CMK (cell line): Measurements from ENCODE around the gene PPP4R2.

Source experiments
- DNase-seq: peaks from one replicate; pipeline ENCODE4 v3.0.0-alpha.2; 2010; ENCODE audit warnings: low read depth

PPP4R2 gene, protein sequence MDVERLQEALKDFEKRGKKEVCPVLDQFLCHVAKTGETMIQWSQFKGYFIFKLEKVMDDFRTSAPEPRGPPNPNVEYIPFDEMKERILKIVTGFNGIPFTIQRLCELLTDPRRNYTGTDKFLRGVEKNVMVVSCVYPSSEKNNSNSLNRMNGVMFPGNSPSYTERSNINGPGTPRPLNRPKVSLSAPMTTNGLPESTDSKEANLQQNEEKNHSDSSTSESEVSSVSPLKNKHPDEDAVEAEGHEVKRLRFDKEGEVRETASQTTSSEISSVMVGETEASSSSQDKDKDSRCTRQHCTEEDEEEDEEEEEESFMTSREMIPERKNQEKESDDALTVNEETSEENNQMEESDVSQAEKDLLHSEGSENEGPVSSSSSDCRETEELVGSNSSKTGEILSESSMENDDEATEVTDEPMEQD

DNA sequence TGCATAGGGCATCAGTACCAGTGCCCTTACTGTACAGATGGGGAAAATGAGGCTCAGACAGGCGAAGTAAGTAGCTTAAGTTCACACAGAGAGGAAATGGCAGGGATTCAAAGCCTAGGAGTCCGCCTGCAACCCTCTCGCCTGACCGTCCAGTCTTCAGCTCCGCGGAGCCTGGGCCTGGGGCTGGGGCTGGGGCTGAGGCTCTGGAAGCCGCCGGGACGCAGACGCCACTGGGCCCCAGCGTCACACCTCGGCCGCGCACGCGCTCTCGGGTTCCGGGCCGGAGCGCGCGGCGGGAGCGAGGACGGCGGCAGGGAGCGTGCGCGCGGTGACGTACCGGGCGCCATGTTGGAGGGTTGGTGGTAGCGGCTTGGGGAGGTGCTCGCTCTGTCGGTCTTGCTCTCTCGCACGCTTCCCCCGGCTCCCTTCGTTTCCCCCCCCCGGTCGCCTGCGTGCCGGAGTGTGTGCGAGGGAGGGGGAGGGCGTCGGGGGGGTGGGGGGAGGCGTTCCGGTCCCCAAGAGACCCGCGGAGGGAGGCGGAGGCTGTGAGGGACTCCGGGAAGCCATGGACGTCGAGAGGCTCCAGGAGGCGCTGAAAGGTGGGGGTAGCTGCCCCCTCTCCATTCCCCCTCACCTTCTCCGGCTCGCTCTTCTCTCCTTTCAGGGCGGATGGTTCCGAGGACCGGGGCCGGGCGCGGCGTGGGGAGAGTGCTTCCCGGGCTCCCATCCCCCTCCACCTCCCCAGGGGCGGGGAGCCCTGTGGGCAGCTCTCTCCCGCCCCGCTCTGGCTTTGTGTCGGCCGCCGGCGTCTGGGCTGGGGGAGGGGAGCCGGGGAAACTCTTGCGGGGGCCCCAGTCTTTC is at the start of gene PPP4R2:
PPP4R2 (plus strand) TSS at position 339 of the 861 bp plus-strand sequence; CDS start at position 566, 227 bp downstream.
- DNase-seq: peak; percentile 49

DNA sequence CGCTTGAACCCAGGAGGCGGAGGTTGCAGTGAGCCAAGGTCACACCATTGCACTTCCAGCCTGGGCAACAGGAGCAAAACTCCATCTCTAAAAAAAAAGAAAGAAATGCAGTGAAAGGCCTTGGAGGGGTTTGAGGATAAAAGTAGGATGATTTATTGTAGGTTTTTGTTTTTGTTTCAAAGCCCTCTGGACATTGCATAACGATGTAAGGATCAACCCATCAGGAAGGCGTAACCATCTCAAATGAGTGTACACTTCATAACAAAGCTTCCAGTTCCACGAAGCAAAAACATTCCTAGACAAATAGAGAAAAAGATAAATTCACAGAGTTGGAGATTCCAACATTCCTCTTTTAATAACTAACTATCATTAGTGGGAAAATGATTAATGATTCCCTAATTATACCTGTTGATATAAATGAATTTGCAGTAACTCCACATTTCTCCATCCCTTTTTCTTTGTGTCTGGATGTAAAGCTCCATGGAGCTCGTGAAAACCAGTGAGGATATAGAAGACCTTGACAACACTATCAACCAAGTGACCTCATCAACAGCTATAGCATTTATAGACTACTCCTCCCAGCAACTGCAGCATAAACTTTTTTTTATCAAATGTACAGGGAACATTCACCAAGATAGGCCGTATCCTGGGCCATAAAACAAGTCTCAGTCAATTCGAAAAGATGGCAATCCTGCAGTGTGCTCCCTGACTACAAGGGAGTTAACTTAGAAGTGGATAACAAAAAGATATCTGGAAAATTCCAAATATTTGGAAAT is 48.7 kb upstream of the PPP4R2 start:
- no peak for DNase-seq

DNA sequence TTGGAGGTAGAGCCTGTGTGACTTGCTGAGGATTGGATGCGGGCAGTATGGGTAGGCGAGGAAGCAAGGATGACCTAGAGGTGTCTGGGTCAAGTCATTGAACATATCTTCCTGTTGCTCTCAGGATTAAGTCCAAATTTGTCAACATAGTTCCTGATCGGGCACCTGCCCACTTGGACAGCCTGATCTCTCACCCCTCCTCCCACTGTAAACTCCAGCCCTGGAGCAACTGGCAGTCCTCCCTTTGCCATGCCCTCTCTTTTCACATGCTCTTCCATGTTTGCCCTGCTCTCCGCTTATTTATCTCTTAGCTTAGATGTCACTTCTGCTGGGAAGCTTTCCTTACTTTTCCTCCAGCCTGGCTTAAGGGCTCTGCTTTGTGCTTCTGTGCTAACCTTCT is 47.6 kb upstream of the PPP4R2 start:
- DNase-seq: no peak

DNA sequence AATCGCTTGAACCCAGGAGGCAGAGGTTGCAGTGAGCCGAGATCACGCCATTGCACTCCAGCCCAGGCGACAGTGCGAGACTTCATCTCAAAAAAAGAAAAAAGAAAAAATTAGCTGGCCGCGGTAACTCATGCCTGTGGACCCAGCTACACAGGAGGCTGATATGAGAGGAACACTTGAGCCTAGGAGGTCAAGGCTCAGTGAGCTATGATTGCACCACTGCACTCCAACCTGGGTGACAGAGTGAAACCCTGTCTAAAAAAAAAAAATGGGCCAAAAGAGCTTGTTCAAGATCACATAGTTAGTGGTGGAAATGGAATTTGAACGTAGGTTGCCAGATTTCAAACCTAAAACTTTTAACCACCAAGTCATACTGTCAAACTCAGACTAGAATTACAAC is 46.2 kb upstream of the PPP4R2 start:
- DNase-seq: no peak

DNA sequence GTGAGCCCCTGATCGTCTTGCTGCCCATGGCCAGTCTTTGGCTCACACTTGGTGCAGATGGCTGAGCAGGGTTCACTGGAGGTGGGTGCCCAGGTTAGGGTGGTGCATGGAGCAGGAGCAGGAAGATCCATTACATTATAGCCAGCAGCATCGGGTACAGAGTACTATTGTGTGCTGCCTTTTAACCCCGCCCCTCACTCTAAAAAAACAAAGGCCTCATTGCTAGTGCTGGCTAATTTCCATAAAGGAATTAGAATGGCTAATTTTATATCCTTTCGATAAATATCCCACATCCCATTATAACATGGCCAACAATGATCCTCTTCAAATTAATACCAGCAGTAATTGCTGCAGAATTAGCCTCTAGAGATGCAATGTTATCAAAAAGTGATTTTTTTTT is 45.8 kb upstream of the PPP4R2 start:
- DNase-seq: no peak

DNA sequence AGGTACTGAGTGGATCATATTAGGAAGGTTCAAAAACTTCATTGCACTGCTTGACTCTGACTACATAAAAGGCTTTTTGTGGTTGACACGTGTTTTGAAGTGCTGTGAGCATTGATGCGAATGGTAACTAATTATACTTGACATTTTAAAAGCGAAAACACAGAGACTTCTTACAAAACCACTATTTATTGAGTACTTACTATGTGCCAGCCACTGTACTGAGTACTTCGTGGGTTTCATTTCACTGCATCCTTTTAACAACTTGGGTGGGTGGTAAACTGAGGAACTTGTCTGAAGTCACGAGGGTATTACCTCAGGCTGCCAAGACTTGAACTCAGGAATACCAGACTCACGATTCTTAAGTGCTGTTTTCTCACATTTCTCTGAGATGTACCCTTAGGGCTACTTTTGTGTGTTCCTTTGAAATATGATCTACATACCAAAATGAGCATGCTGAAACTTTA is 45.3 kb upstream of the PPP4R2 start:
- no peak for DNase-seq

DNA sequence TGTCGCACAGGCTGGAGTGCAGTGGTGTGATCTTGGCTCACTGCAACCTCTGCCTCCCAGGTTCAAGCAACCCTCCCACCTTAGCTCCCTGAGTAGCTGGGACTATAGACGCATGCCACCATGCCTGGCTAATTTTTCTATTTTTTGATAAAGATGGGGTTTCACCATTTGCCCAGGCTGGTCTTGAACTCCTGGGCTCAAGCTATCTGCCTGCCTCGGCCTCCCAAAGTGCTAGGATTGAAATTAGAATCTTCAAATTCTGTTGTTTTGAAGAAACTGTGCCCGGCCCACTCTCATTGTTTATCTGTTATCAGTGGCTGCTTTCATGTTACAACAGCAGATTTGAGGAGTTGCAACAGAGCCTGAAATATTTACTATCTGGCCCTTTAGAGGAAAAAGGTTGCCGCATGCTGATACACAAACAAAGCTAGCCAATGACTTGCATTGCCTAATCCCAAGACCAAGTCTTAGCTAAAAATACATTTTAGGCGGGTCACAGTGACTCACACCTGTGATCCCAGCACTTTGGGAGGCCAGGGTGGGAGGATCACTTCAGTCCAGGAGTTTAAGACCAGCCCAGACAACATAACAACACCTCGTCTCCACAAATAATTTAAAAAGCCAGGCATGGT is 43.2 kb upstream of the PPP4R2 start:
- no peak for DNase-seq

DNA sequence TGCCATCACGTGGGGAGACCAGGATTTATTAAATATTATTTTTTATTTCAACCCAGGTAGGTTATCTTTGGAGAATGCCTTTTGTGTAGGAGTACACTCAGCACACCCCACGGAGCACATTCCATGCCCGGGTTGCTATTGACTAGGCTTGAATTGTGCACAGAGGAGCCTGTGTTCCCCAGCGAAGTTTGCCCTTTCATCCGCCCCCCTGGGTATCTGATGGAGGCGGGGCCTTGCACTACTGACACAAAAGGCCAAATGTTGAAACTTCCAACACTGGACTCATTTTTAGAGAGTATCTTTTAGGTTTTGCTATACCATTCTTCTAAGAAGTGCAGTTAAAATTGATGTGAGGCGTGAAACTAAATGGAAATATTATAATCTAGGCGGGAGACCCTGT is 39.3 kb upstream of the PPP4R2 start:
- no peak for DNase-seq

DNA sequence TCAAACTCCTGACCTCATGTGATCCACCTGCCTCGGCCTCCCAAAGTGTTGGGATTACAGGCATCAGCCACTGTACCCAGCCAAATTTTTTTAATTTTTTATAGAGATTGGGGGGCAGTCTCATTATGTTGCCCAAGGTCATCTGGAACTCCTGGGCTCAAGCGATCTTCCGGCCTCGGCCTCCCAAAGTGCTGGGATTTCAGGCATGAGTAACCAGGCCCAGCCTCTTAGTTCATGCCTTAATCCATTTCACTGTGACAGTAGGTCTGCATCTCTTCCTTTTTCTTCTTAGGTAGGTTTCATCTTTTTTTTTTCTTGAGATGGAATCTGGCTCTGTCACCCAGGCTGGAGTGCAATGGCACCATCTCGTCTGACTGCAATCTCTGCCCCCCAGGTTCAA is 37.3 kb upstream of the PPP4R2 start:
- DNase-seq: no peak

DNA sequence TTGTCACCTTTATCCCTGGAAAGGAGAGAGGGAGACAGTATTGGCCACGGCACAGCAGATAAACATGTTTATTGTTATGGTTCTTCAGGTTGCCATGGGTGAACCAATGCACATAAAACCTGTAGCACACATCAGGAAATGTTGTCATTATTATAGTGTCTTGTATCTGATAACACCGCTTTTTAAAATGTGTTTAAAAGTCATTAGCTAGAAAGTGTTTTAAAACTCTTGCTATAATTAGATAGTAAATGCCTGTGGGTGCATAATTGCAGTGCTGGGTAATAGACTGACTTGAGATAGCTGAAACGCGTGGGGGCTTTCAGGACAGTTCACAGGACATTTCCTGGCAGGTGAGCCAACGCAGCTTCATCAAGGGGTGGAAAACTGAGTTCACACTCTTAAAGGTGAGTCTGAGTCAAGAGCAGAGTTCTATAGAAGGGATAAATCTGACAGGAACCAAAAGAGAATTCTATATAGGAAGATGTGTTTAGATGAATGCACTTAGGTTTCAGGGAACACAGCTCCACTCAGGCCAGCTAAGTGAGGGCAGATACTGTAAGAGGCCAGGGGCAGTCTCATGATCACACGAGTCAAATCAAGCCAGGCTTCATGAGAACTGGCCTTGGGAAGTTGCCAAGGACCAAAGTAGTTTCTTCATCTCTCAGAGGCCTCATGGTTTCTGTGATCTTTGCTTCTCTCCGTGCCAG is 35.6 kb upstream of the PPP4R2 start:
- no peak for DNase-seq

DNA sequence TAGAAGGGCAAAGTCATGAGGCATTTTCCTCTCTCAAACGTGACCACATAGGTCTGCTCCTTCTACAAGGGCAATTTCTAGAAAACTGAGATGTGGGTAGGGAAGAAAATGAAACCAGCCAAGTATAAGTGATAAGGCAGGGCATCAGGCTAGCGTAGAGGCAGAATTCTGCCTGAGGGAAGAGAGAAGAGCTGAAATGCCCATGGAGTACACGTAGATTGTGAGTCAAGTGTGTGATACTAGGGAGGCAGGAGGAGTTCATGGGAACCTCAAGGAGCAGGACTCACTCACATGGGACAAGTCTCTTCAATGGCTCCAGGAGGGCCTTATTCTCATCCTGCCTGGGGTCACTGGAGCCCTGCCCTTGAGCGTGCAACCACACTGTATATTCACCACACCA is 34.9 kb upstream of the PPP4R2 start:
- no peak for DNase-seq

DNA sequence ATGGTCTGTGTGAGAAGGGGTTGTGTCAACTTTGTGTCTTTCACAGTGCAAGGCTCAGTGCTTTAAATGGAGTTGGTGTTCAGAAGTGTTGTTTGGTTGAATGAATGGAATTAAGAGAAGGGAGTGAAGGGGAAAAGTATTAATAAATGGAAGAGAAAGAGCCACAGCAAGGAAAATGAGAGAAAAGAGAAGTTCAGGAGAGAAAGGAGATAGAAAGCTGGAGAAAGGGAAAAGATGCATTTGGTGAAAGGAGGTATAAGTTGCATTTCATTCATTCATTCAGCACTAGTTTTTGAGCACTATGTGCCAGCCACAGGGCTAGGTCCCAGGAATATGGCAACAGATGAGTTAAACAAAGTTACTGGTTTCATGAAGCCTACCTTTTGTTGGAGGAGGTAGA is 34.3 kb upstream of the PPP4R2 start:
- DNase-seq: no peak

DNA sequence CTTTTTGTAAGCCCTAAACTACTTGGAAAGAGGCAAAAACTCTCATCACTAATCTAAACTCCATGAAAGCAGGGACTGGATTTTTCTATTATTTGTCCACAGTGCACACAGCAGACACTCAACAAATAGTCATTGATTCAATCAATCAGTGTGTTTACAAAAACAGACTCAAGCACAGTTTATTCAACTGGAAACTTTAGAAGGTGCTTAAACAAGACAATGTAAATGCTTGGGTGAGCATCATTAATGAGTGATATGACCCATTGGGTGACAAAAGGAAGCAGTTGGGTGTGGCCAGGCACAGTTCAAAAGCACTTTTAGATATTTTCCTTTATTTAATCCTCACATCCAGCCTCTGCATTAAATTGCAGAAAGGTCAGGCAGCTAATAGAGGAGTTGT is 32.0 kb upstream of the PPP4R2 start:
- DNase-seq: no peak

DNA sequence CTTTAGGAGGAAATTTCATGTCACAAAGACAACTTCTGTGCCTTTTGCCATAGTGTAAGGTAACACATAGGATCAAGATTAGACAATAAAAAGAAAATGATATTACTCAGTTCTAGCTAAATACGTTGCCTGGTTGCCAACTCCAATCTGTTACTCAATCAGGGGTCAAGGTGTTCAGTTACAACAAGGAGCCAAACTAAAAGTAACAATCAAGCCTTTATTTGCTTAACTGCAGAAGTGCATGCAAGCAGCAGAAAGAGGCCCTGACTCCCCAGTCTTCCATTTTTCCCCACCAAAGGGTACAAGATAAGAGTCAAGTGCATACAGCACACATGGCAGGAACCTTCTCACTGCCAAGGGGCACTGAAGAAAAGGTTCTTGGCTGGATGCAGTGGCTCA is 28.3 kb upstream of the PPP4R2 start:
- DNase-seq: no peak

DNA sequence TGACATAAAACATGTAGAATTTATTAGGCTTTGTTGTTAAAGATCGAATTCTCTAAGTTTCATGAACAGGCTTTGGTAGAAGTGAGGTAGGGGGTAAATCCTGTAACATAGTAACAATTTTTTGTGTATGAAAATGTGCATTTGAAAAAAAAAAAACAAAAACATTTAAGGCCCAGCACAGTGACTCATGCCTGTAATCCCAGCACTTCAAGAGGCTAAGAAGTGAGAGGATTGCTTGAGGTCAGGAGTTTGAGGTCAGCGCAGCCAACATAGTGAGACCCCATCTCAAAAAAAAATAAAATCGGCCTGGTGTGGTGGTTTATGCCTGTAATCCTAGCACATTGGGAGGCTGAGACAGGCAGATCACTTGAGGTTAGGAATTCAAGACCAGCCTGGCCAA is 26.8 kb upstream of the PPP4R2 start:
- no peak for DNase-seq

DNA sequence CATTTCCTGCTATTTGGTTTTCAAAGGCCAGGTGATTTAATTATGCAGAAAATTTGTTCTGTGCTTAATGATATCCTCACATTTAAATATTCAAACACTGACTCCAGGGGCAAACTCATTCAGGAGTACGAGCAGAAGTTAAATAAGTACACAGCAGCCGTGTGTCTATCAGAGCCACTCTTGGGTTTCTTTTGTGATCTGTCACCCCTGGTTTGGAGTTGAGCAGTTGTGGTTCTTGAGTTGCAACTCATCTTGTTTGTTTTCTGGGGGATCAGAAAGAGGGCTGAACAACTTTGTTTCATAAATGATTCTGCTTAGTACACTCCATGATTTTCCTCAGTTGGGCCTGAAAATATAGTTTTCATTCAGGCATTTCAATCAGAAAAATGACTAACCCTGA is 25.7 kb upstream of the PPP4R2 start:
- DNase-seq: no peak

DNA sequence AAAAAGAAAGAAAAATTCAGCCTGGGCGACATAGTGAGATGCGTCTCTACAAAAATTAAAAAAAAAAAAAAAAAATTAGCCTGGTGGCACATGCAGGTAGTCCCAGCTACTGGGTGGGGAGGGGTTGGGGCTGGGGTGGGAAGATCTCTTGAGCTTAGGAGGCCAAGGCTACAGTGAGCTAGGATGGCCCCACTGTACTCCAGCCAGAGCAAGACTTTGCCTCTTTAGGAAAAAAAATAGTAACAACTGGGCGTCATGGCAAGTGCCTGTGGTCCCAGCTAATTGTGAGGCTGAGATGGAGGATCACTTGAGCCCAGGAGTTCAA is 23.9 kb upstream of the PPP4R2 start:
- no peak for DNase-seq

DNA sequence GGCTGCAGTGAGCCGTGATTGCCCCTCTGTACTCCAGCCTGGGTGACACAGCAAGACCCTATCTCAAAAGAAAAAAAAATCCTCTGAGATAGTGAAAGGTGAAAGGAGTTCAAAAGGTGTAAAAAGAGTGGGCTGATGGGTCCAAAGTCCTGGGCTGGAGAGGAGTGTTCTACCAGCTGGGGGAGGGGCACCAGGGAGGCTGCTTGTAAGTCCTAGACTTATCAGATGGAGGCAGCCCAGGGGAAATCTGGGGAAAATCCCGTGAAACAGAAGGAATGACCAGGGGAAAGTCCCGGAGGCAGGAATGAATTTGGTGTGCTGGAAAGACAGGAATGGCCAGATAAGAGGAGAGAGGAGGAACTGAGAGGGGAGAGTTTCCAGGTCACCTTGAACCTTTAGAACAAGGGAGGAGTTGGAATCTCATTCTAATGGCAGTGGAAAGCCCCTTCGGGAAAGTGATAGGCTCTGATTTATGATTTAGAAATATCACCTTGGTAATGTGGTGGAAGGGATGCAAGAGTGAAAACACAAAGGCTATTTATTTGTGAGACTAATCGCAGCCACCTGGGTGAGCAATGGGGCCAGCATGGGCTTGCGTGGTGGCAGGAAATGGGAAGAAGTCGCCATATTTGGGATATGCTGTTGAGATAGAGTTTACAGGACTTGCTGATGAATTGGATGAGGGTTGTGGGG is 23.4 kb upstream of the PPP4R2 start:
- no peak for DNase-seq

DNA sequence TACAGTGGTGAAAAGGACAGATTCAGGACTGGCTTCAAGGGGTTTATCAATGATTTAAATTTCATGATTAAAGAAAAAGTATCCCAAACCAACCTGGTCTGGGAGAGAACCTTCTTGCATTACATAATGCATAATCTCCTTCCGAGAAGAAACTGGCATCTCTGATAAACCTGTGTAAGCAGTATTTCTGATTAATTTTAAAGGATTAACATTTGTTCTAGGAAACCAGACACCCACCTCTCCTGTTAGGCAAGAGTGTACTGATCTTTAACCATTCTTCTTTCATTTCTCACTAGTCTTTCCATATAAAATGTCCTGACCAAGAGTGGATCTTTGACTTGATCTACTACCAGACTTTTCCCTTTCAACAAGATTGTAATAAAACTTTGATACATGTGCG is 22.8 kb upstream of the PPP4R2 start:
- no peak for DNase-seq

DNA sequence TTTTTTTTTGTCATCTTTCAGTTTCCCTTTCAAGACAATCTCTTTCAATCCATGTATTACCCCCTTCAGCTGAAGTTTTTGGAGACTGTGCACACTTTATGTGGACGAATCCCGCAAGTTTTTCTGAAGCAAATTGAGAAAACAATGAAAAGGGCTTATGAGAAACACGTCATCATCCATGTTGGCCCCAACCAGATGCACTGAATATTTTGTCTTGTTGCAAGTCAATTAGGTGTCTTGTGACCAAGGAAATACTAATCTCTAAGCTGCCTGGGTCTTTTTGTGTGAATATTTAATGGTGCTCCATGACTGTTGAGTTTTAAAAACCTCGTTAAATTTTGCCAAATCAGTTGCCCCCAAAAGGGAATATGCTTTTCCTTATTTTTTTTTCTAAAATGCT is 21.7 kb upstream of the PPP4R2 start:
- DNase-seq: no peak

DNA sequence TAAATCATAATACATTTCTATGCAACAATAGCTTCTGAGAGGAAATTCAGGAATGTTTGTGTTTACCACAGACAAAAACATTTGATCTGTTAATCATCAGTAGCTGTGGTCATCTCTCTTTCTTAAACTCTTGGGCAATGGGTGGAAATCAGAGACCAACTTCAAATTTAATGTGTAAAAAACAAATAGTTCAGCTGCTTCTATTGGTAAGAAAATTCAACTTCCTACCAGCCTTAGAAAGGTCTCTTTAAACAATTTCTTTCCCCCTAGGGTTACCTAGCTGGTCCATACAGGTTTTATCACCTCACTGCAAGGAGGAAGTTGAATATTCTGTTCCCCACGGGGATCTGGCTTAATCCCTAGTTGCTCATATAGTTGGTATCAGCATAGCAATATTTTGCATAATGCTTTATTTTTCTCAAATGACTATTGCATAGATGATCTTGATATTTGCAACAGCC is 20.3 kb upstream of the PPP4R2 start:
- no peak for DNase-seq
